ENCODE data around the gene ALOX5. TPM values are rescaled to one million over a fixed set of nuclear protein-coding genes. Genes with fewer than 3 reads are reported as not detected.

The ALOX5 gene
- total RNA-seq, 2 donors from 2014 or later: 42.5 to 63.0 TPM

DNA sequence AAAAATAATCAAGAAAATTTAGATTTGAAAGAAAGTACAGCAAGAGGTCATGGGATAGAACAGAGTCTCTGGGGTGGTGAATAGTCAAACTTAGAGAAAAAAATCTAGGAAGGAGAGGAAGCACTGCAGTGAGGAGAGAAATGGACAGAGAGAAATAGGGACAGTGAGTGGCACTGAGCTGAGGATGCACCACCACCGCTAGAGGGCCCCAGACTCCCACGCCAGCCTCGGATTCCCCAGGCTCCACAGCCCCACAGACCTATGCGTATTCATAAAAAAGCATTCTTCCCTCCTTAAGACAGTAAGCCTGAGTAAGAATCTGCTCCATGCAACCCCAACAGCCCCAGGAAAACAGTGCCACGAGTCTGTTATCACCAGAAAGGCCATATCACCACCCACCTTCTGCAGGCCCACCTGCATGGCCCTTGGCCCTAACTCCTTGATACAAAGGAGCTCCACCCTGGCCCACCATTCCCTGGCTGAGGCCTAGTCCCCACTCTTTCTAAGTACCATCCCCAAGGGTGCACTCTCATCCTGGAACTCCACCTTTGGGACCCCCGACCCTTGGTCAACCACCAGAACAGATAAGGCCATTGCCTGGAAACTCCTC, 91.0 kb downstream of the ALOX5 start:
- DNase-seq (peak; percentile 78 to 83 (median 80)), ATAC-seq (peak; percentile 92)
- Histone ChIP-seq H3K4me1 (peaks cover 17% of the 10 kb centered on the region), H3K36me3 (replicated peaks in 1 of 2; ENCODE audit: insufficient read depth in 1 of 2, low read depth in 2 of 2) (peaks cover 0 to 2% of the 10 kb centered on the region in 2 donors), H3K9me3 (no peaks in the 10 kb centered on the region), H3K27me3 (no peaks in the 10 kb centered on the region), H3K4me3 (no peak overlapping the region), H3K27ac (no peak overlapping the region)
- WGBS, 2 donors: 15 to 18% methylated on average over 6 of the region's 6 CpGs
- TF ChIP-seq, protein P1, sequence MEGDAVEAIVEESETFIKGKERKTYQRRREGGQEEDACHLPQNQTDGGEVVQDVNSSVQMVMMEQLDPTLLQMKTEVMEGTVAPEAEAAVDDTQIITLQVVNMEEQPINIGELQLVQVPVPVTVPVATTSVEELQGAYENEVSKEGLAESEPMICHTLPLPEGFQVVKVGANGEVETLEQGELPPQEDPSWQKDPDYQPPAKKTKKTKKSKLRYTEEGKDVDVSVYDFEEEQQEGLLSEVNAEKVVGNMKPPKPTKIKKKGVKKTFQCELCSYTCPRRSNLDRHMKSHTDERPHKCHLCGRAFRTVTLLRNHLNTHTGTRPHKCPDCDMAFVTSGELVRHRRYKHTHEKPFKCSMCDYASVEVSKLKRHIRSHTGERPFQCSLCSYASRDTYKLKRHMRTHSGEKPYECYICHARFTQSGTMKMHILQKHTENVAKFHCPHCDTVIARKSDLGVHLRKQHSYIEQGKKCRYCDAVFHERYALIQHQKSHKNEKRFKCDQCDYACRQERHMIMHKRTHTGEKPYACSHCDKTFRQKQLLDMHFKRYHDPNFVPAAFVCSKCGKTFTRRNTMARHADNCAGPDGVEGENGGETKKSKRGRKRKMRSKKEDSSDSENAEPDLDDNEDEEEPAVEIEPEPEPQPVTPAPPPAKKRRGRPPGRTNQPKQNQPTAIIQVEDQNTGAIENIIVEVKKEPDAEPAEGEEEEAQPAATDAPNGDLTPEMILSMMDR (IDR thresholded peaks at IDR 0.05): peak; percentile 81 to 96 (median 92)
- TF ChIP-seq POLR2A (IDR thresholded peaks at IDR 0.05): no peak
- intact Hi-C loops (cut with DNase I): loop anchor here (10.0 kb wide), 1 partner anchor 260 kb away; the partner anchor contains the start of gene WASHC2C

DNA sequence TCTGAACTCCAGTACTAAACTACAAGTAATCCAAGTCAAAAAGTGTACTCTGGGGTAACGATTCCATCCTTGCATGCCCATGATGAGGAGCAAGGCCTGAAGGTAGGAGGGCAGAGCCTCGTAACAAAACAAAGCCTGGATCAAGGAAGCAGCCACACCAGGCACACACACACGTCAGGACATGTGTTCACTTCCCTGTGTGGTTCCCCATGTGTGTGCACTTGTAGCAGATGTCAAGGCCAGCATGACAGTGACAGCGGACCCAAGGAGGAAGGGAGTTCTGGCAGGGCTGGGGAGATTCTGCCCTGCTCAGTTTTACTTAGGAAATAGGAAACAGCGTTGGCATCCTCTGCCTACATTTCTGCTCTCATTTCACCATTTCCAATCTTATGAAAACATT, 92.8 kb downstream of the ALOX5 start:
- ATAC-seq (no peak), DNase-seq (peak in 1 of 4 donors; percentile 36)
- H3K27ac ChIP-seq: no peak overlapping the region
- H3K27me3 ChIP-seq: no peaks in the 10 kb centered on the region
- no peak overlapping the region for H3K4me3 ChIP-seq
- 67 to 75% methylated on average over 5 of the region's 5 CpGs for WGBS, 2 donors
- no peak for TF ChIP-seq POLR2A (IDR thresholded peaks at IDR 0.05)
- TF ChIP-seq, protein P1 (IDR thresholded peaks at IDR 0.05): no peak
- H3K9me3 ChIP-seq: no peaks in the 10 kb centered on the region
- H3K4me1 ChIP-seq: peaks cover 33% of the 10 kb centered on the region
- no peaks in the 10 kb centered on the region for H3K36me3 ChIP-seq (replicated peaks in 1 of 2; ENCODE audit: insufficient read depth in 1 of 2, low read depth in 2 of 2)
- intact Hi-C loops (cut with DNase I): loop anchor here (10.0 kb wide), 1 partner anchor 258 kb away; the partner anchor contains the start of gene WASHC2C

DNA sequence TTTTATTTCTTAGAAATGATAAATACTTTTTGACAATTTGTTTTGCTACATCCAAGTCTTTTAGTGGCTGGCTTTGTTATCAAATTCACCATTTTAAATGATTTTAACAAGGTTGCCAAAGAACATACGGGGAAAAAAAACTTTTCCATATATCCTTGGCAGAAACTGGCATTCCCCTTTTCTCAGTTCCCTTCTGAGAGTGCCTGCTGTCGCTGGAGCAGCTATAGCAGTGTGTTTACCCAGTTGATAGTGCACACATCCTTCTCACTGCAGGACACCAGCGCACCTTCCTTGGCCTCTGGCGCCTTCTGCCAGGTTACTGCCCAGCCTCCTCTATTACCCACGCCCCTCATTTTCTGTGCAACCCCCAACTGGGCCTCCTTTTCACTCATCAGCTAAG, 94.1 kb downstream of the ALOX5 start:
- WGBS, 2 donors: 57 to 66% methylated on average over 5 of the region's 5 CpGs
- ATAC-seq (no peak), DNase-seq (no peak)
- intact Hi-C loops (cut with DNase I): loop anchor here (10.0 kb wide), 1 partner anchor 257 kb away; the partner anchor contains the start of gene WASHC2C
- H3K27ac ChIP-seq: no peak overlapping the region
- no peaks in the 10 kb centered on the region for H3K27me3 ChIP-seq
- peaks cover 40% of the 10 kb centered on the region for H3K4me1 ChIP-seq
- H3K9me3 ChIP-seq: no peaks in the 10 kb centered on the region
- no peaks in the 10 kb centered on the region for H3K36me3 ChIP-seq (replicated peaks in 1 of 2; ENCODE audit: insufficient read depth in 1 of 2, low read depth in 2 of 2)
- TF ChIP-seq, protein P1 (IDR thresholded peaks at IDR 0.05): no peak
- no peak overlapping the region for H3K4me3 ChIP-seq

DNA sequence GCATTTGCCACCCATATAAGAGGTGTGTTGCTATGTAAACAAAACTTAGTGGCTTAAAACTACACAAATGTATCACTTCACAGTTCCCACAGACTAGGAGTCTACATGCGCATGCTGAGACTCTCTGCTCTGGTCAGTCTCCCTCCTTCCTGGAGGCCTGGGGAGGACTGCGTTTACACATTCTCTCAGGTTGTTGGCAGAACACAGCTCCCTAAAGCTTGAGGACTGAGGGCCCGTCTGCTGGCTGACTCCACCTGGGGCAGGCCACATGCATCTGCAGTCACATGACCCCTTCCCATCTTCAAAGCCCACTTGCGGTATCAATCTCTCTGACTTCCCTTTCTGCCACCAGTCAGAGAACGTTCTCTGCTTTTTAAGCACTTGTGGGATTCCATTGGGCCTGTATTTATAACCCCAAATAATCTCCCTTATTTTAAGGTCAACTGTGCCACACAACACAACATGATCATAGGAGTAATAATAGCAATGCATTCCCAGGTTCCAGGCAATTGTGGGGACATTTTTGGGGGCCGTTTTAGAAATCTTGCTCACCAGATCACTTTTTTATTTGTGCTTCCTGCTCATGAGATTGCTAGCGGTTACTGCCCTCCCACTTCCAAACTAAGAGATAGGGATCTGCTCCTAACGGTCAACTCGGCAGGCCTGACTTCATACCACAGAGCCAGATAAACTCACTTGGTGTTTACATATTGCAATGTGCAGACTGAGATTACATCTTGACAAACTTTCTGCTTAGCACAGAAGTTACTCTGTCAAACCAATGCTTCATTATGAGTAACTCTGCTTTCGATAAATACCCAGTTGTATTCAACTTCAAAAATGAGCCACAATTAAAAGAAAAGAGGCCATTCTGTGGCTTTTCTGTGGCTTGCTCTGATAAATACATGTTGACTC, 96.3 kb downstream of the ALOX5 start:
- 37 to 56% methylated on average over 9 to 10 of the region's 10 CpGs for WGBS, 2 donors
- Histone ChIP-seq H3K27me3 (no peaks in the 10 kb centered on the region), H3K4me3 (no peak overlapping the region), H3K4me1 (peaks cover 35% of the 10 kb centered on the region), H3K27ac (peak overlapping the region in 2 of 4 donors; percentile 19 to 51), H3K36me3 (replicated peaks in 1 of 2; ENCODE audit: insufficient read depth in 1 of 2, low read depth in 2 of 2) (no peaks in the 10 kb centered on the region), H3K9me3 (no peaks in the 10 kb centered on the region)
- TF ChIP-seq, protein P1 (IDR thresholded peaks at IDR 0.05): no peak
- TF ChIP-seq POLR2A (IDR thresholded peaks at IDR 0.05): no peak
- intact Hi-C loops (cut with DNase I): loop anchor here (10.0 kb wide), 1 partner anchor 124 kb away; no protein-coding TSS in a partner anchor
- DNase-seq: no peak
- ATAC-seq: peak; percentile 42

Measured in body of pancreas (tissue), 4 donors.